HepG2 (cell line): Measurements from ENCODE around the gene RRP9. TPM values are rescaled to one million over a fixed set of nuclear protein-coding genes. Genes with fewer than 3 reads are reported as not detected.

Source experiments
- ATF2 ChIP-seq: sonication (generic); formaldehyde crosslinking; IDR thresholded peaks from 2 replicates; pipeline ENCODE4 v1.4.0; 2020; ENCODE audit warnings: missing genetic modification reagents
- NAIF1 ChIP-seq: sonication (generic); formaldehyde crosslinking; IDR thresholded peaks from 2 replicates; pipeline ENCODE4 v1.5.0; 2020; ENCODE audit warnings: mild to moderate bottlenecking, missing genetic modification reagents, borderline replicate concordance
- NCOA1 ChIP-seq: sonication (generic); formaldehyde crosslinking; IDR thresholded peaks from 2 replicates; pipeline ENCODE4 v1.9.0; 2021; ENCODE audit warnings: missing genetic modification reagents
- NR2F2 ChIP-seq: IDR thresholded peaks from 2 replicates; pipeline ENCODE4 v1.6.1; 2012; ENCODE audit warnings: low read depth, inconsistent platforms, borderline replicate concordance
- PRDM4 ChIP-seq: sonication (generic); formaldehyde crosslinking; IDR thresholded peaks from 2 replicates; pipeline ENCODE4 v1.9.0; 2021; ENCODE audit warnings: missing genetic modification reagents, borderline replicate concordance
- RBAK ChIP-seq: sonication (generic); formaldehyde crosslinking; IDR thresholded peaks from 2 replicates; pipeline ENCODE4 v1.5.1; 2020; ENCODE audit warnings: mild to moderate bottlenecking, missing genetic modification reagents
- SP140L ChIP-seq: sonication (generic); formaldehyde crosslinking; IDR thresholded peaks from 2 replicates; pipeline ENCODE4 v1.4.0; 2020; ENCODE audit warnings: missing genetic modification reagents, borderline replicate concordance
- THYN1 ChIP-seq: sonication (generic); formaldehyde crosslinking; IDR thresholded peaks from 2 replicates; pipeline ENCODE4 v1.8.1; 2023; ENCODE audit warnings: low read depth, mild to moderate bottlenecking, moderate library complexity, missing genetic modification reagents, borderline replicate concordance
- ZNF143 ChIP-seq: sonication (generic); formaldehyde crosslinking; IDR thresholded peaks from 2 replicates; pipeline ENCODE4 v1.4.0; 2020; ENCODE audit warnings: missing genetic modification reagents
- ZNF841 ChIP-seq: sonication (generic); formaldehyde crosslinking; IDR thresholded peaks from 2 replicates; pipeline ENCODE4 v1.8.1; 2023; ENCODE audit warnings: missing genetic modification reagents, borderline replicate concordance
- polyA plus RNA-seq, 8 experiments: library from polyadenylated mRNA; depleted of rRNA in 3 of 8; stranded (reverse) in 7 of 8; unstranded in 1 of 8; fragments of >200 nt; fragmentation: Illumina TruSeq in 4 of 8; extraction: Trizol in 4 of 8; gene quantifications; 2 replicates each; pipeline versions ENCODE4 v1.2.1 to v1.2.3, GENCODE V29; 2011 to 2016; ENCODE audit warnings: low read depth in 4 of 8, missing spikeins in 1 of 8, mixed read lengths in 1 of 8; ENCODE audit not compliant: insufficient read depth in 1 of 8
- total RNA-seq, 5 experiments: library from RNA; depleted of rRNA; stranded (reverse); fragments of >200 nt; fragmentation: Illumina TruSeq; extraction: Trizol; gene quantifications; 2 replicates each; pipeline ENCODE4 v1.2.3, GENCODE V29; 2016; ENCODE audit warnings: low read depth in 1 of 5
- TF ChIP-seq, protein P1 (sequence below): sonication (generic); formaldehyde crosslinking; IDR thresholded peaks from 2 replicates; pipeline ENCODE4 v1.4.0; 2020; ENCODE audit warnings: mild to moderate bottlenecking, missing genetic modification reagents
- TF ChIP-seq, protein P2 (sequence below): IDR thresholded peaks from 2 replicates; pipeline ENCODE4 v1.6.1; 2016; ENCODE audit warnings: low read depth, control low read depth
- TF ChIP-seq, protein P3 (sequence below): sonication (generic); formaldehyde crosslinking; IDR thresholded peaks from 2 replicates; pipeline ENCODE4 v1.9.0; 2021; ENCODE audit warnings: missing genetic modification reagents, mild to moderate bottlenecking, borderline replicate concordance

Gene RRP9
- total and polyA plus RNA-seq, 2 of the 13 experiments (the other 11 are each of a cell fraction or from before 2014, with no cell fraction given): 14.8 to 44.0 TPM

- TF ChIP-seq, protein P1, sequence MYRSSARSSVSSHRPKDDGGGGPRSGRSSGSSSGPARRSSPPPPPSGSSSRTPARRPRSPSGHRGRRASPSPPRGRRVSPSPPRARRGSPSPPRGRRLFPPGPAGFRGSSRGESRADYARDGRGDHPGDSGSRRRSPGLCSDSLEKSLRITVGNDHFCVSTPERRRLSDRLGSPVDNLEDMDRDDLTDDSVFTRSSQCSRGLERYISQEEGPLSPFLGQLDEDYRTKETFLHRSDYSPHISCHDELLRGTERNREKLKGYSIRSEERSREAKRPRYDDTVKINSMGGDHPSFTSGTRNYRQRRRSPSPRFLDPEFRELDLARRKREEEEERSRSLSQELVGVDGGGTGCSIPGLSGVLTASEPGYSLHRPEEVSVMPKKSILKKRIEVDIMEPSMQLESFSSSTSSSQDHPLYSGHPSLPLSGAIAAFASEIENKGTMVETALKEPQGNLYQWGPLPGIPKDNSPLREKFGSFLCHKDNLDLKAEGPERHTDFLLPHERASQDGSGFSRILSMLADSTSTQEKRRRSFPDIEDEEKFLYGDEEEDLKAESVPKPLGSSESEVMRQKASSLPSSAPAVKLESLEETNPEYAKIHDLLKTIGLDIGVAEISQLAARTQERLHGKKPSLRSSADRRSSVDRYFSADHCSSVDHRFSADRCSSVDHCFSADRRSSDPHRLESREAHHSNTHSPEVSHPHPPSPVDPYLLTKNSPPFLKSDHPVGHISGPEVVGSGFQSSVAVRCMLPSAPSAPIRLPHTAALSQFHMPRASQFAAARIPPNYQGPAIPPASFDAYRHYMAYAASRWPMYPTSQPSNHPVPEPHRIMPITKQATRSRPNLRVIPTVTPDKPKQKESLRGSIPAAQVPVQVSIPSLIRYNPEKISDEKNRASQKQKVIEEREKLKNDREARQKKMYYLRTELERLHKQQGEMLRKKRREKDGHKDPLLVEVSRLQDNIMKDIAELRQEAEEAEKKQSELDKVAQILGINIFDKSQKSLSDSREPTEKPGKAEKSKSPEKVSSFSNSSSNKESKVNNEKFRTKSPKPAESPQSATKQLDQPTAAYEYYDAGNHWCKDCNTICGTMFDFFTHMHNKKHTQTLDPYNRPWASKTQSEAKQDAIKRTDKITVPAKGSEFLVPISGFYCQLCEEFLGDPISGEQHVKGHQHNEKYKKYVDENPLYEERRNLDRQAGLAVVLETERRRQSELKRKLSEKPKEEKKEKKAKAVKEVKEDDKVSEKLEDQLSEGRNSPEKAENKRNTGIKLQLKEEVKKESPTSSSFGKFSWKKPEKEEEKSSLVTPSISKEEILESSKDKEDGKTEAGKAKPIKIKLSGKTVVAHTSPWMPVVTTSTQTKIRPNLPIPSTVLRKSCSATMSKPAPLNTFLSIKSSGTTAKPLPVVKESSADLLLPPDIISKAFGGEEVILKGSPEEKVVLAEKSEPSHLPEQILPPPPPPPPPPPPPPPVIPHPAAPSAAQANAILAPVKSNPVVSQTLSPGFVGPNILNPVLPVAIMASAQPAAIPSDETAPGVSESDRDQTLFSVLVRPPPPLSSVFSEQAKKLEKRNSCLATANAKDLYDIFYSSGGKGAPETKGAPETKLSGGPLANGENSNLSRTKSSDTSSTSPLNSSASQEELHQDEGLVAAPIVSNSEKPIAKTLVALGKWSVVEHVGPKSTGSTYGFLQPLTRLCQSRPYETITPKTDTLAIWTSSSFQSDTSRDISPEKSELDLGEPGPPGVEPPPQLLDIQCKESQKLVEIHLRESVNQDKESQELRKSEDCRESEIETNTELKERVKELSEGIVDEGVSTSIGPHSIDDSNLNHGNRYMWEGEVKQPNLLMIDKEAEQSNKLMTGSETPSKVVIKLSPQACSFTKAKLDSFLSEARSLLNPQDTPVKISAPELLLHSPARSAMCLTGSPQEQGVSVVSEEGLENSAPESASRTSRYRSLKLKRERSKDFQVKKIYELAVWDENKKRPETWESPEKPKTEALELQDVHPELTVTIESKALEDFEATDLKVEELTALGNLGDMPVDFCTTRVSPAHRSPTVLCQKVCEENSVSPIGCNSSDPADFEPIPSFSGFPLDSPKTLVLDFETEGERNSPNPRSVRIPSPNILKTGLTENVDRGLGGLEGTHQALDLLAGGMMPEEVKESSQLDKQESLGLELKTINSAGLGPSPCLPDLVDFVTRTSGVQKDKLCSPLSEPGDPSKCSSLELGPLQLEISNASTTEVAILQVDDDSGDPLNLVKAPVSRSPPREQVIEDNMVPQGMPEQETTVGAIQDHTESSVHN (CRISPR knock-in tag): peak; percentile 70; the same call in 1 of the 2 replicates
- TF ChIP-seq NAIF1 (CRISPR knock-in tag): no peak
- no peak for TF ChIP-seq THYN1 (CRISPR knock-in tag)
- TF ChIP-seq NR2F2: peak; percentile 68; the same call in 1 of the 2 replicates
- TF ChIP-seq NCOA1 (CRISPR knock-in tag): no peak
- TF ChIP-seq, protein P2, sequence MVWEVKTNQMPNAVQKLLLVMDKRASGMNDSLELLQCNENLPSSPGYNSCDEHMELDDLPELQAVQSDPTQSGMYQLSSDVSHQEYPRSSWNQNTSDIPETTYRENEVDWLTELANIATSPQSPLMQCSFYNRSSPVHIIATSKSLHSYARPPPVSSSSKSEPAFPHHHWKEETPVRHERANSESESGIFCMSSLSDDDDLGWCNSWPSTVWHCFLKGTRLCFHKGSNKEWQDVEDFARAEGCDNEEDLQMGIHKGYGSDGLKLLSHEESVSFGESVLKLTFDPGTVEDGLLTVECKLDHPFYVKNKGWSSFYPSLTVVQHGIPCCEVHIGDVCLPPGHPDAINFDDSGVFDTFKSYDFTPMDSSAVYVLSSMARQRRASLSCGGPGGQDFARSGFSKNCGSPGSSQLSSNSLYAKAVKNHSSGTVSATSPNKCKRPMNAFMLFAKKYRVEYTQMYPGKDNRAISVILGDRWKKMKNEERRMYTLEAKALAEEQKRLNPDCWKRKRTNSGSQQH (CRISPR knock-in tag): 0 out of 2 replicates have a peak, but pooled peaks have one; percentile 1
- TF ChIP-seq, protein P3, sequence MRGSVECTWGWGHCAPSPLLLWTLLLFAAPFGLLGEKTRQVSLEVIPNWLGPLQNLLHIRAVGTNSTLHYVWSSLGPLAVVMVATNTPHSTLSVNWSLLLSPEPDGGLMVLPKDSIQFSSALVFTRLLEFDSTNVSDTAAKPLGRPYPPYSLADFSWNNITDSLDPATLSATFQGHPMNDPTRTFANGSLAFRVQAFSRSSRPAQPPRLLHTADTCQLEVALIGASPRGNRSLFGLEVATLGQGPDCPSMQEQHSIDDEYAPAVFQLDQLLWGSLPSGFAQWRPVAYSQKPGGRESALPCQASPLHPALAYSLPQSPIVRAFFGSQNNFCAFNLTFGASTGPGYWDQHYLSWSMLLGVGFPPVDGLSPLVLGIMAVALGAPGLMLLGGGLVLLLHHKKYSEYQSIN (CRISPR knock-in tag): no peak
- TF ChIP-seq RBAK: no peak
- peak; percentile 57; the same call in 1 of the 2 replicates for TF ChIP-seq ZNF143 (CRISPR knock-in tag)
- TF ChIP-seq SP140L (CRISPR knock-in tag): no peak
- peak; percentile 16; the same call in 1 of the 2 replicates for TF ChIP-seq ATF2 (CRISPR knock-in tag)
- no peak for TF ChIP-seq PRDM4
- no peak for TF ChIP-seq ZNF841 (CRISPR knock-in tag)
These were observed 41.3 kb upstream of the RRP9 start, which contains the start of gene ACY1 (continued) for GRCh38 chr3:51982838-51983577.
